UCSD-AML1 (cell line): ENCODE measurements around the gene PPT2.
"Not testable (repeated sequence)": the region's sequence is repeated elsewhere in the genome, so short reads cannot be mapped to it uniquely, and the experiment has no call there.

ENCODE experiments used
- DNase-seq: peaks from one replicate; lab custom pipeline; 2025; ENCODE audit not compliant: unreplicated experiment; lab: John Stamatoyannopoulos, UW

PPT2 gene

DNA sequence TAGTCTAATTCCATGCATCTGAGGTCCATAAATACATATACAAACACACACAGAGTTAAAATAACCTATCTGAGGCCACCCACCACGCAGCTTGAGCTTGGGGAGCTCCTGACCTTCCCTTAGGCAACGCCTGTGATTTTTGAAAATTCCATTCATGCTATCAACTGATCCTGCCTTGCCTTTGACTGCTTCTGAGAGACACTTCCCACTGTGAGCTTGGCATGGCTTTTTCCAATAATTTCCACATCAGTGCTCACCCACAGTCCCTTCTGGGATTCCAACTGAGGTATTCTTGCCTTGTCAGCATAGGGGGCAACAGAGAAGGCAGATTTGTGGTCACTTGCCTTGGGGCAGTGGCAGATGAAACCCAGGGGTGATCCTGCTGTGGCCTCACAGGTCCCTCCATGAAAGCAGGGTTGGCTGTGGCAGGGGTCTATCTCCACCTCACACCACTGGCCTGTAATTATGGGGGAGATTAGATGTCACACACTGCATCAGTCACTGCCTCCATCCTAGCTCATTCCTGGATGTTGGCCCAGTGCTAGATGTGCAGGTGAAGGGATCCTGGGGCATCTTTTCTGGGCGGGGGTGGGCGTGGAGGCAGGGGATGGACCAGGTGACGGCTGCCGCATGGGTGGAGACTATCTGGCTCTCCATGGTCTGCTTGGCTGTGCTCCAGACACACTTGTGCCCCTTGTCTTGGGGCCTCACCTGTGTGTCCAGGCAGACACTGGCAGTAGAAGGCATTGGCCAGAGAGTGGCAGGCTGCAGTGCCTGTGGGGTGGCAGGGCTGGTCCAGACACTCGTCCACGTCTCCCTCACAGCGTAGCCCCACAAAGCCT lies 49.7 kb downstream of the PPT2 start:
- no peak for DNase-seq

DNA sequence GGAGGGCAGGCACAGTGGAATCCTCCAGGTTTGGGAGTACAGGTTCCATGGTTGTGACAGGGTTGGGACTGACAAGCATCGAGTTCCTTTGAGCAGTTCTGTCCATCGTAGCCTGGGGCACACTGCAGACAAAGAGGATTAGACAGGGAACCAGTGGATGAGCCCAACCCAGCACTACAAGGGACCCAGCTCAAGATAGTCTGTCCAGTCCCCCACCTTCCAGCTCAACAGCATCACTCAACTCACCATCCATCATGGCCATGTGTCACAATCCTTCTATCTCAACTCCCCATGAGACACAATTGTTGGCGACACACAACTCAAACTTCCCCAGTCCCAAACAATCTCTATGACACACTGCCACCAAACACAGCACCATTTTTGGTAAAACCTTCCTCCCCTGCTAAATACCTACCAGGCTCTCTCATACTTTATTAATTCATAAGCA lies 50.4 kb downstream of the PPT2 start:
- no peak for DNase-seq

DNA sequence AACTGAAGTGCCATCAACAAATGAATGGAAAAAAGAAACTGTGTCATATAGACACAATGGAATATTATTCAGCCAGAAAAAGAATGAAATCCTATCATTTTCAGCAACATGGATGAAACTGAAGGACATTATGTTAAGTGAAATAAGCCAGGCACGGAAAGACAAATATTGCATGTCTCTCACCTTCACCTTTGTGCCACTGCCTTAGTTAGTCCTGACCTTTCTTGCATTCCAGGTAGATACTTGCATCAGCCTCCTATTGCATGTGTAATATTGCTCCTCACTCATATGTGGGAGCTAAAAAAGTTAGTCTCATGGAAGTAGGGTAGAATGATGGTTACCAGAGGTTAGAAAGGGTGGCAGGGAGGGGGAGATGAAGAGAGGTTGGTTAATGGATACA lies 55.1 kb downstream of the PPT2 start:
- DNase-seq: no peak

DNA sequence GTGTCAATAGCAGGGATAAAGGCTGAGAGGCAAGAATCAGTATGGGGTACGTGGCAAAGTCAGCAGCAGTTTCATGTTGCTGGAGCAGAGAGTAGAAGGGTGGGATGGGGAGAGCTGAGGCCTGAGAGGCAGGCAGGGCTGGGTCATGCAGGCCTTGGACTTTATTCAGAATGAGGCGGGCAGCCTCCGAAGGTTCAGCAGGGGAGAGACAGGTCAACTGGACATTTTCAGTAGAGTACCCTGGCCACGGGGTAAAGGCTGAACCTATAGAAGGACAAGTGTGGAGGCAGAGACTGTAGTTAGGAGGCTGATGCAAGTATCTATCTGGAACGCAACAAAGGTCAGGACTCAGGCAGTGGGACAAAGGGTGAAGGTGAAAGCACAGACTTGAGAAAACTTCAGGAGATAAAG lies 56.3 kb downstream of the PPT2 start:
- DNase-seq: no peak

DNA sequence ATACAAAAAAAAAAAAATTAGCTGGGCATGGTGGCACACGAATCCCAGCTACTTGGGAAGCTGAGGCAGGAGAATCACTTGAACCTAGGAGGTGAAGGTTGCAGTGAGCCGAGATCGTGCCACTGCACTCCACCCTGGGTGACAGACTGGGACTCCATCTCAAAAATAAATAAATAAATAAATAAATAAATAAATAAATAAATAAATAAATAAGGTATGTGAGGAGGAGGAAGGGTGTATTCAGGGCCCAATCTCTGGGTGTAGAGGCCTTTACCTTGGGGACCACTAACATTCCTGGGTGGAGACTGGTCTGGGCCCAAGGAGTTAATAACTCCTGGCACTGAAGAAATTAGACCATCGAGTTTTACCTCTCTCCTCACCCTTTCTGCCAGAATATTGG lies 57.5 kb downstream of the PPT2 start:
- DNase-seq: not testable (repeated sequence)

DNA sequence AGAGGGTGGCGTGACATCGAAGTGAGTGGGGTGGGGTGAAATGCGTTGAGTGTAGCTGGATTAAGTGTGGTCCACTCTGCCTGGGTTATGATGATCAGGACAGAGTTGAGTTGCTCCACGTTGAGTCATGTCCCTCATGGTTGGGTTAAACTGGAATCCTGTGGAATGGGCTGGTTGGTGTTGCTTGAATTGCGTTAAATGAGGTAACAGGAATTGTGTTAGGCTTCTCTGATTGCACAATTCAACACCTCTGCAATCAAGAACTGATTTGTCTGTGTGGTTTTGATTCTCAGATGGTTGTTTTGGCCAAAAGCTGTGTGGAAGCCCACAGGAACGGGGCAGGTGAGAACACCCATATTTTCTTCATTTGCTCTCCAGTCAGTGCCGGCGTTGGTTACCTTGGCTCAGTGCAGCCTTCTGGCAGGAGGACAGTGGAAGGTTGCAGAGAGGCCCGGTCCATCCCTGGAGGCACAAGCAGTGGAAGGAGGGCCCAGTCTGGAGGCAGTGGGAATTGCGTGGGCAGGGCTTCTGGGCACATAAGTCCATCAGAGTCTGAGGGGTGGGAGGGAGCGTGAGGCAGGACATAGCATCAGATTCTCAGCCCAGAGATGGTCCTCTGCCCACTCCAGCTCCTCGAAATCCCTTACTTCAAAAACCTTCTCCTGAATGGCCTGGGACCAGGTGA lies 58.3 kb downstream of the PPT2 start:
- DNase-seq: no peak
